Heart left ventricle (tissue), 13 donors: ENCODE results near the gene HIKESHI.
"Not testable (repeated sequence)": the region's sequence is repeated elsewhere in the genome, so short reads cannot be mapped to it uniquely, and the experiment has no call there.

Experiments used
- POLR2A ChIP-seq, 2 donors: fragments of 450-650 bp; IDR thresholded peaks; one replicate each; pipeline ENCODE4 v1.6.1; 2017; ENCODE audit warnings: antibody characterized with exemption in 2 of 2, mild to moderate bottlenecking in 2 of 2, moderate library complexity in 2 of 2
- TF ChIP-seq, protein P1 (sequence below), 12 donors: fragments of 200-600 bp; sonication (generic) in 4 of 12; IDR thresholded peaks; one replicate each; pipeline versions ENCODE4 v1.5.0 to v1.8.0; 2018 to 2022; ENCODE audit warnings: antibody characterized with exemption in 12 of 12, mild to moderate bottlenecking in 5 of 12
- donor health status: ischemic (EF 13 %, LVEDD 7.1; RV severe dilation, severe dysfunction).
- donor health status: DM: no; HTN: yes; CAD: no.
- donor health status: DM: no; HTN: no; CAD: no.
- donor health status: ischemic (EF 25% LVEDD 6.9; RV normal size, moderate dysfunction).
- donor health status: ischemic (EF 25% LVEDD 5.7; RV mildly dilated, moderate dysfunction).
- donor health status: ischemic (EF 35%, LVEDD 5.7; RV mildly dilated, moderate dysfunction).
- donor health status: nonischemic (EF 11% LVEDD 7.7; RV severe dilation, severe dysfunction).
- donor health status: DM: yes; HTN: yes; CAD: no.
- donor health status: PGD.
- donor health status: ischemic (EF 29% LVEDD 5.4; RV normal size, mild dysfunction).
- donor health status: nonischemic (EF 23%, LVEDD 6.1; RV moderate dilation, normal function).

DNA sequence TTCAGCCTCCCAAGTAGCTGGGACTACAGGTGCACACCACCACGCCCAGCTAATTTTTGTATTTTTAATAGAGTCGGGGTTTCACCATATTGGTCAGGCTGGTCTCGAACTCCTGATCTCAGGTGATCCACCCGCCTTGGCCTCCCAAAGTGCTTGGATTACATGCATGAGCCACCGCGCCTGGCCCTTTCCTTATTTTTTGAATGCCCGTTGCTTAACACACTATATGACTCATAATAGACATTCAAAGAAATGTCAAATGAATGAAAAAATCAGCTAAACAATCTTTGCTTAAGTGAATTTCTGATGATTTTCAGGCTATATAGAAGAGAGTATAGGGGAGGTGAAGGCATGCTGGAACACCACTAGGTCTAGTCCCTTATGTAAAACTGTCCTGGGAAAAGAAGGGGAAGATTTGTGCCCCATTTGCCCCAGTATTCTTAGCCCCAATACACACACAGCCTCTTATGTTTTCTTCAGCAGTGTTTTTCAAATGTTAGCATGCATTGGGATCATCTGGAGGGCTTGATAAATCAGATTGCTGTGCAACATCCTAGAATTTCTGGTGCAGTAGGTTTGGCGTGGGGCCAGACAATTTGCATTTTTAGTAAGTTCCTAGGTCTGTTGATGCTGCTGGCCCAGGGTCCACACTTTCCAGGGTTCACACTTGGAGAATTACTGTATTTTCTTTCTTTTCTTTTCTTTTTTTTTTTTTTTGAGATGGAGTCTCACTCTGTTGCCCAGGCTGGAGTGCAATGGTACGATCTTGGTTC is 12.3 kb upstream of the HIKESHI start:
- TF ChIP-seq, protein P1, sequence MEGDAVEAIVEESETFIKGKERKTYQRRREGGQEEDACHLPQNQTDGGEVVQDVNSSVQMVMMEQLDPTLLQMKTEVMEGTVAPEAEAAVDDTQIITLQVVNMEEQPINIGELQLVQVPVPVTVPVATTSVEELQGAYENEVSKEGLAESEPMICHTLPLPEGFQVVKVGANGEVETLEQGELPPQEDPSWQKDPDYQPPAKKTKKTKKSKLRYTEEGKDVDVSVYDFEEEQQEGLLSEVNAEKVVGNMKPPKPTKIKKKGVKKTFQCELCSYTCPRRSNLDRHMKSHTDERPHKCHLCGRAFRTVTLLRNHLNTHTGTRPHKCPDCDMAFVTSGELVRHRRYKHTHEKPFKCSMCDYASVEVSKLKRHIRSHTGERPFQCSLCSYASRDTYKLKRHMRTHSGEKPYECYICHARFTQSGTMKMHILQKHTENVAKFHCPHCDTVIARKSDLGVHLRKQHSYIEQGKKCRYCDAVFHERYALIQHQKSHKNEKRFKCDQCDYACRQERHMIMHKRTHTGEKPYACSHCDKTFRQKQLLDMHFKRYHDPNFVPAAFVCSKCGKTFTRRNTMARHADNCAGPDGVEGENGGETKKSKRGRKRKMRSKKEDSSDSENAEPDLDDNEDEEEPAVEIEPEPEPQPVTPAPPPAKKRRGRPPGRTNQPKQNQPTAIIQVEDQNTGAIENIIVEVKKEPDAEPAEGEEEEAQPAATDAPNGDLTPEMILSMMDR (IDR thresholded peaks at IDR 0.05), result not testable (repeated sequence)
- TF ChIP-seq POLR2A (IDR thresholded peaks at IDR 0.05), result not testable (repeated sequence)
